GM21723 (cell line): ENCODE data around the gene ZNF214.

ENCODE experiments used
- ATAC-seq: cut with Tn5 transposase; IDR thresholded peaks from one replicate; pipeline ENCODE4 v1.9.1; 2021; ENCODE audit warnings: mild to moderate bottlenecking, moderate library complexity; ENCODE audit not compliant: unreplicated experiment

ZNF214 gene

GRCh38 chr11:7020183-7020917, at the start of gene ZNF214, which contains the start of gene NLRP14:
Gene ZNF214, minus strand, starts transcription at chr11:7020346. Its CDS starts 17,511 bp downstream, at chr11:7002835.
Gene NLRP14, plus strand, starts transcription at chr11:7020479. Its CDS starts 18,108 bp downstream, at chr11:7038587.
- peak; percentile 61 for ATAC-seq

- no peak for ATAC-seq
Observed at GRCh38 chr11:7062534-7062933, 42.4 kb upstream of the ZNF214 start.

GRCh38 chr11:7060868-7061267, 40.7 kb upstream of the ZNF214 start:
- no peak for ATAC-seq

- ATAC-seq = no peak
Observed at GRCh38 chr11:7057641-7058040, 37.5 kb upstream of the ZNF214 start.

- ATAC-seq = no peak
Observed at GRCh38 chr11:7056828-7057513, 36.8 kb upstream of the ZNF214 start.

GRCh38 chr11:7050191-7050590, 30.0 kb upstream of the ZNF214 start:
- ATAC-seq = peak; percentile 69

GRCh38 chr11:7046474-7047175, 26.5 kb upstream of the ZNF214 start:
- ATAC-seq = no peak

GRCh38 chr11:7034019-7034418, 13.9 kb upstream of the ZNF214 start:
- ATAC-seq = no peak

GRCh38 chr11:7032692-7033091, 12.5 kb upstream of the ZNF214 start:
- no peak for ATAC-seq

- no peak for ATAC-seq
Observed at GRCh38 chr11:7031471-7031871, 11.3 kb upstream of the ZNF214 start.

- no peak for ATAC-seq
Observed at GRCh38 chr11:7030836-7031235, 10.7 kb upstream of the ZNF214 start.

GRCh38 chr11:7028141-7028540, 8.0 kb upstream of the ZNF214 start:
- ATAC-seq = no peak

- no peak for ATAC-seq
Observed at GRCh38 chr11:7021318-7021717, 1.2 kb upstream of the ZNF214 start.

GRCh38 chr11:7019500-7020182, 505 bp downstream of the ZNF214 start:
- peak; percentile 39 for ATAC-seq

- no peak for ATAC-seq
Observed at GRCh38 chr11:7016011-7016410, 4.1 kb downstream of the ZNF214 start.

GRCh38 chr11:7014118-7014517, 6.0 kb downstream of the ZNF214 start:
- ATAC-seq = no peak

GRCh38 chr11:7004482-7004881, 15.7 kb downstream of the ZNF214 start:
- ATAC-seq = peak; percentile 56

- no peak for ATAC-seq
Observed at GRCh38 chr11:6995703-6996102, 24.4 kb downstream of the ZNF214 start.

- no peak for ATAC-seq
Observed at GRCh38 chr11:6992457-6993417, 27.4 kb downstream of the ZNF214 start.

GRCh38 chr11:6992026-6992425, 28.1 kb downstream of the ZNF214 start:
- no peak for ATAC-seq
